GM12878 (cell line): Measurements from ENCODE around the gene GAPT.

ENCODE experiments used
- BCL11A ChIP-seq: IDR thresholded peaks from 2 replicates; pipeline ENCODE4 v1.6.1; 2011; ENCODE audit warnings: low read depth, low read length
- CTCF ChIP-seq, 3 experiments: IDR thresholded peaks in 2 of 3; conservative IDR thresholded peaks in 1 of 3; 2 replicates each; pipeline ENCODE4 v1.5.1; 2011; ENCODE audit warnings: low read depth in 3 of 3, low read length in 3 of 3, mild to moderate bottlenecking in 3 of 3, control low read depth in 2 of 3, moderate library complexity in 2 of 3, inconsistent platforms in 1 of 3, mixed read lengths in 1 of 3; ENCODE audit not compliant: control insufficient read depth in 2 of 3, insufficient read depth in 1 of 3; ENCODE audit errors: extremely low read depth in 1 of 3
- ESRRA ChIP-seq: IDR thresholded peaks from 2 replicates; pipeline ENCODE4 v1.6.1; 2012; ENCODE audit warnings: mild to moderate bottlenecking, low read length, improper control_type of control experiment
- FOS ChIP-seq: IDR thresholded peaks from 3 replicates; pipeline ENCODE4 v1.6.1; 2011; ENCODE audit warnings: borderline replicate concordance; ENCODE audit not compliant: insufficient read length; ENCODE audit errors: extremely low read depth
- KDM1A ChIP-seq: fragments of 200-600 bp; sonication (generic); IDR thresholded peaks from 2 replicates; pipeline ENCODE4 v1.6.1; 2016; ENCODE audit warnings: borderline replicate concordance
- NRF1 ChIP-seq: conservative IDR thresholded peaks from 2 replicates; pipeline ENCODE4 v1.6.1; 2011; ENCODE audit warnings: mild to moderate bottlenecking, low read depth, low read length, improper control_type of control experiment
- ZNF274 ChIP-seq: IDR thresholded peaks from one replicate; pipeline ENCODE4 v1.8.0; 2011; ENCODE audit not compliant: insufficient read length, insufficient read depth

- TF ChIP-seq ZNF274 (no peak), CTCF (IDR thresholded peaks at IDR 0.05 in 2 of 3, conservative IDR thresholded peaks at IDR 0.05 in 1 of 3; ENCODE audit: control insufficient read depth in 2 of 3, extremely low read depth in 1 of 3, insufficient read depth in 1 of 3, low read depth in 3 of 3, low read length in 3 of 3) (no peak), ESRRA (no peak), KDM1A (no peak), BCL11A (no peak), FOS (no peak), NRF1 (no peak)
These were observed 6.2 kb downstream of the GAPT start for GRCh38 chr5:58497386-58497785.
